C4-2B (cell line): ENCODE results near the gene SRXN1.
A peak's percentile ranks its signal among the peaks of the same experiment; 100 is the strongest.

ENCODE experiments used
- H3K27ac ChIP-seq: fragments of 450-650 bp; 2 replicates; pipeline ENCODE4 v1.5.1; 2017
- ZFX ChIP-seq: fragments of 450-650 bp; IDR thresholded peaks from 2 replicates; pipeline ENCODE4 v1.6.1; 2017
- TF ChIP-seq, protein P1 (sequence below): fragments of 450-650 bp; conservative IDR thresholded peaks from 2 replicates; pipeline ENCODE4 v1.5.1; 2017; ENCODE audit warnings: mild to moderate bottlenecking

The SRXN1 gene

DNA sequence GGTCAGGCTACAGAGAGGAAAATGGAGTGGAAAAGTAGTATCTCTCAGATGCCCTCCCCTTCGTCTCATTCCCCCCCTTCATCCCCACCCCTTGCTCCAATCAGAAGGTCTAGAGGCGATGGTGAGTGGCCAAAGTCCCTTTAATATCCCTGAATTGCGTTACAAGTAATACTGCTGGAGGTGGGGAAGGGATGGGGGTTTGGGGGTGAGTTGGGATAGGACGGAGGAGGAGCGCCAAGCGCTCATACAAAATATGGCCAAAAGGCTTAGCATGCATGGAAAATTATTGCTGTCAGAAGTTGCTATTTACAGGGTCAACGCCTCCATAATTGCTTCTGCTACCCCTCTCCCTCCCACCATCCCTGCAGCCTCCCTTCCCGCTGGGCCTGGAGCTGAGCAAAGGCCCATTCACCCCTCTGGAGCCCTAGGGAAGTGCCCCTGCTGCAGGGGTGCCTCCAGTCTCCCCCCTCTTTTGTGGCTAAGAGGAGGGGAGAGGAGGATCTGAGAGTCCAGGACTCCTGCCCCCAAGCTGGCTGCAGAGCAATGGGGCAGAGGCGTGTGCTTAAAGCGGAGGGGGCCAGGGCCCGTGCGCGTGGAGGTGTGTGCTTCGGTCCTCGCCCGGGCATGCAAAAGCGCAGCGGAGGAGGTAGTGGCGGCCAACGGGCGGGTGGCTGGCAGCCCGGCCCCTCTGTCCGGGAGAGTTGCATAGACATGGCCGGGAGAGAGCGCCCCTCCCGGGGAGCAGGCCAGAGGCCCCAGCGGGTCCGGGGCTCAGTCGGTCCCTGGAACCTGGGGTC lies 8.7 kb upstream of the SRXN1 start:
- TF ChIP-seq, protein P1, sequence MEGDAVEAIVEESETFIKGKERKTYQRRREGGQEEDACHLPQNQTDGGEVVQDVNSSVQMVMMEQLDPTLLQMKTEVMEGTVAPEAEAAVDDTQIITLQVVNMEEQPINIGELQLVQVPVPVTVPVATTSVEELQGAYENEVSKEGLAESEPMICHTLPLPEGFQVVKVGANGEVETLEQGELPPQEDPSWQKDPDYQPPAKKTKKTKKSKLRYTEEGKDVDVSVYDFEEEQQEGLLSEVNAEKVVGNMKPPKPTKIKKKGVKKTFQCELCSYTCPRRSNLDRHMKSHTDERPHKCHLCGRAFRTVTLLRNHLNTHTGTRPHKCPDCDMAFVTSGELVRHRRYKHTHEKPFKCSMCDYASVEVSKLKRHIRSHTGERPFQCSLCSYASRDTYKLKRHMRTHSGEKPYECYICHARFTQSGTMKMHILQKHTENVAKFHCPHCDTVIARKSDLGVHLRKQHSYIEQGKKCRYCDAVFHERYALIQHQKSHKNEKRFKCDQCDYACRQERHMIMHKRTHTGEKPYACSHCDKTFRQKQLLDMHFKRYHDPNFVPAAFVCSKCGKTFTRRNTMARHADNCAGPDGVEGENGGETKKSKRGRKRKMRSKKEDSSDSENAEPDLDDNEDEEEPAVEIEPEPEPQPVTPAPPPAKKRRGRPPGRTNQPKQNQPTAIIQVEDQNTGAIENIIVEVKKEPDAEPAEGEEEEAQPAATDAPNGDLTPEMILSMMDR = no peak
- no peak for TF ChIP-seq ZFX
- no peak overlapping the region for H3K27ac ChIP-seq

DNA sequence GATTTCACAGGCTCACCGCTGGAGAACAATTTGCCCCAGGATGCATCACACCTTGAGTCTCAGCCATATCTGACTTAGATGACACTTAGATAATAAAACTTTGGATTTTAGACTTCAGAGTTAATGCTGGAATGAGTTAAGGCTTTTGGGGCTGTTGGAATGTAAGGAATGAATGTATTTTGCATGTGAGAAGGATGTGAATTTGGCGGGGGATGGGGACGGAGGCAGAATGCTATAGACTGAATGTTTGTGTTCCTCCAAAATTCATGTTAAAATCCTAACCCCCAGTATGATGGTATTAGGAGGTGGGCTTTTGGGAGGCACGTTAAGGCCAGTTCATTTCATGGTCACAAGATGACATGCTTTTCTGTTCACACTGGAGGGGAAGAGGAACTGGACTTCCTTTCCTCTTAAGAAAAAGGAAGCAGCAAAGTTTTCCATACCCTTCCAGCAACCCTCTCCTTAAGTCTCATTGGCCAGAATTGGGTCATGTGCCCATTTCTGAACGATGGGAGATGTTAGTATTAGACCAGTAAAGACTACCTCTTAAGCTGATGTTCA lies 5.8 kb upstream of the SRXN1 start:
- TF ChIP-seq ZFX = no peak
- TF ChIP-seq, protein P1 = no peak
- H3K27ac ChIP-seq = no peak overlapping the region

DNA sequence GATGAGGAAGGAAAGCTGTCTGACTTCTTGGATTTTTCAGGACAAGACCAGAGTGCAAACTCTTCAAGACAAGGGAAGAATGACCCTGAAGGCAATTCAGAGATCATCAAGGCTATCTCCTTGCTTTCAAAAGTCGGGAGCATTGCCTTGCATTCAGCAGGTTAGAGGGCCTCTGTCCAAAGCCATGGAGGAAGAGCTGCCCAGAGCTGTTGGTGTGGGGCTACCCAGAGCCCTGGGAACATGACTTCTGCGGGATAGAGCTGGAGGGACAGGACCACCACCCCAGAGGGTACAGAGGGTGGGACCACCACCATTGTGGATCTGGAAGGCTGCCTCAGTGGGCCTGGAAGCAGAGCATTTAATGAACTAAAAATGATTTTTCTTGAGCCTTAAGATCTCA lies 5.2 kb upstream of the SRXN1 start:
- TF ChIP-seq, protein P1 = no peak
- no peak for TF ChIP-seq ZFX
- H3K27ac ChIP-seq = no peak overlapping the region

DNA sequence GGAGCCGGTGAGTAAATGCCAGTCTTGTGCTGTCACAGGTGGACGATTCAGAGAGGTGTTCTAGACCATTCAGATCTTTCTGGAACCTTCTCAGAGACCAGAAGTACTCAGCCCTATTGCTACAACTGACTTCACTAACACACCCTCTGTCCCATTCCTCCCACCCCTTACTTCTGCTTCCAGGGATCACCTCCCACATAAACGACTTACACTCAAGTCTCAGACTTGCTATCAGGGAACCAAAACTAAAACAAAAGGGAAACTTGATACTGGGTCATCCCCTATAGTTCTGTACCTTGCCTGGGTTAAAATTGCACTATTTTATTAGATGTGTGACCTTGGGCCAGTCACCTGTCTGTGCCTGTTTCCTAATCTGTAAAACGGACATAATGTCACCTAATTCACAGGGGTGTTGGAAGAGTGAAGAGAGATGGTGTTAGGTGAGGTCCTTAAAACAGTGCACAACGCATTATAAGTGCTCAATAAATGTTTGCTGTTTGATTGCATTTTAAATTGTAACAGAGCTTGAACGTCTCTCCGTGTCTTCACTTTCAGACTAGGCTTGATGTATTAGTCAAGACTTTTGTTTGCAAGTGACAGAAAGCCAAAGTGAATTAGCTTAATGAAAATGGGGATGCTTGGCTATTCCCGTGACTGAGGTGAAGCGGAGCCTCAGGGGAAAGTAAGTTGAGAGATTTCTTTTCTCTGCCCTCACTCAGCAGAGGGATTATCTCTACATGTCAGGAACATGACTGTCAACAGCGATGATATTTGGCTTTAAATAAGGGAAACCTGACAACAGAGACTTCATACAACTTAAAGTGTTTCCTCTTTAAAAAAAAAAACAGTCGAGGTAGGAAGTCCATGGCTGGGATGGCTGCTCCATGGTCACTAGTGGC lies 3.0 kb upstream of the SRXN1 start:
- H3K27ac ChIP-seq = no peak overlapping the region
- TF ChIP-seq, protein P1 = no peak
- no peak for TF ChIP-seq ZFX

DNA sequence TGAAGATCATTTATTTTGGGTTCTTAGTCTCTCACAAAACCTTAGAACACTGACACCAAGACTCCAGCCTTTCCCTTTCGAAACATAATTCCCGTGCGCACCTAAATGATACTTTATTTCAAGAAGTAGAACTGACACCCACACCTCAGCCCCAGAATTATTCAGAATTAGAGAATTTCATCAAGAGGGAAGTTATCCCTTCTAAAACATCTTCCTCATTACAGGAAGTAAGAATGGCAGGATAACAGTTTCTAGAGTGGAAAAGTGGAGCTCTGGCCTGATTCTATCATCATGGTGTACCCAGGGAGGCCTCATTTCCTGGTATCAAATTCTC lies 1.4 kb upstream of the SRXN1 start:
- no peak for TF ChIP-seq ZFX
- TF ChIP-seq, protein P1 = no peak
- H3K27ac ChIP-seq = no peak overlapping the region; the same call in 1 of the 2 replicates

DNA sequence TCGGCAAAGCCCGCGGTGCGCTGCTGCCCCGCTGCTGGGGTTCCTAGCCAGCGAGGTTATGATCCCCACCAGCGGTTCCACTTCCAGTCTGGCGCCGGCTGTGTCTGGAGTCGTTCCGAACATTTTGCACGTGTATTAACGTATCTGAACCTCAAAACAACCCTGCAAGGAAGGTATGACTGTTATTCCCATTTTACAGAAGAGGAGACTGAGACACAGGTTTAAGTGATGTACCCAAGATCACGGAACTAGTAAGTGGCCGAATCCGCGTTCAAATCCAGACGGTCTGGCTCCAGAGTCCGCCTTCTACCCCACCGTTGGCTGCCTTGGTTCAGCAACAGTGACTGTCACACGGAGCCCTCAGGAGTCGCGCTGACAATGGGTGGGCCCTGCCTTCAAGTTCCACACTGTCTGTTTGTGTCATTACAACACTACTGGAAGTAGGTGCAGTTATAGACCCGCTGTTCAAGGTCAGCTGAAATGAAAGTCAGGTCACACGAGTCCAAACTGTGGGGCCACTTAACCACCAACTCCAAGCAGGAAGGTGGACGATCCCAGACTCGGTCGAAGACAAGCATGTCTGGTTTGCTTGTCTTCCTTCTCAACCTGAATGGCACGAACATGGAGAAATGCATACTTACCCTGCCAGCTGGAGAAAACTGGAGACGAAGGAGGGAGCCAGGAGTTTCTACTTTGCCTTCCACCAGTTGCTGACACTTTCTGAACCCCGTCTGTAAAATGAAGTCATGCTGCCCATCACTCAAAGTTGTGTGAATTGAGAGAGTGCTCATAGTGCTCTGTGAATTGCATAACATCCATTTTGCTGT lies 803 bp upstream of the SRXN1 start:
- no peak for TF ChIP-seq ZFX
- TF ChIP-seq, protein P1 = no peak
- H3K27ac ChIP-seq = peak overlapping the region; percentile 98
